Calu3 (cell line): Measurements from ENCODE around the gene CCDC102A. TPM values are rescaled to one million over a fixed set of nuclear protein-coding genes. Genes with fewer than 3 reads are reported as not detected.

Experiments
- BruUV-seq: library from RNA; stranded (reverse); fragments of 400-500 nt; replicated peaks from 2 replicates; lab custom pipeline; 2021; lab: Mats Ljungman, UMichigan
- CTCF ChIA-PET: fragments of 300-600 bp; sonication (Branson Sonifier 250); formaldehyde crosslinking; loops from one replicate; lab custom pipeline; 2022; ENCODE audit warnings: antibody characterized with exemption; lab: Charles Lee
- DNase-seq: peaks from one replicate; pipeline ENCODE4 v3.0.0; 2022
- H3K27ac Mint-ChIP-seq: one replicate; pipeline ENCODE4 v1.8.0; 2022; ENCODE audit warnings: mixed read lengths; ENCODE audit not compliant: unreplicated experiment
- H3K27me3 Mint-ChIP-seq: one replicate; pipeline ENCODE4 v1.8.0; 2022; ENCODE audit warnings: mixed read lengths; ENCODE audit not compliant: unreplicated experiment
- H3K36me3 Mint-ChIP-seq: one replicate; pipeline ENCODE4 v1.8.0; 2022; ENCODE audit warnings: mild to moderate bottlenecking, moderate library complexity, mixed read lengths; ENCODE audit not compliant: insufficient read depth, unreplicated experiment
- H3K4me1 Mint-ChIP-seq: one replicate; pipeline ENCODE4 v1.8.0; 2022; ENCODE audit warnings: mild to moderate bottlenecking, low read depth, mixed read lengths; ENCODE audit not compliant: unreplicated experiment
- H3K4me3 Mint-ChIP-seq: one replicate; pipeline ENCODE4 v1.8.0; 2022; ENCODE audit warnings: mild to moderate bottlenecking, low read depth, moderate library complexity, mixed read lengths; ENCODE audit not compliant: unreplicated experiment
- H3K9me3 Mint-ChIP-seq: one replicate; pipeline ENCODE4 v1.8.0; 2022; ENCODE audit warnings: low read depth, mixed read lengths; ENCODE audit not compliant: unreplicated experiment
- CTCF ChIP-seq: fragments of 200-600 bp; IDR thresholded peaks from one replicate; pipeline ENCODE4 v1.8.0; 2022; ENCODE audit warnings: antibody characterized with exemption; ENCODE audit not compliant: unreplicated experiment
- intact Hi-C: fragments of 100-400 bp; cut with micrococcal nuclease; formaldehyde crosslinking; loops from one replicate; pipeline ENCODE4 v1.10.0; 2022; ENCODE audit not compliant: unreplicated experiment
- total RNA-seq: library from RNA; stranded (reverse); gene quantifications from 2 replicates; pipeline ENCODE4 v1.2.3, GENCODE V29; 2022

Gene CCDC102A
- total RNA-seq, 1 experiment from 2014 or later, result 6.8 TPM

- Mint-ChIP-seq H3K27me3 (peaks cover 33% of the 10 kb centered on the region), H3K9me3 (no peaks in the 10 kb centered on the region), H3K4me1 (peaks cover 57% of the 10 kb centered on the region), H3K36me3 (no peaks in the 10 kb centered on the region), H3K27ac (no peak overlapping the region), H3K4me3 (peak overlapping the region; percentile 35)
- BruUV-seq, result no TSS peak
- no peak for TF ChIP-seq CTCF
- intact Hi-C loops, result no loop called here
- CTCF ChIA-PET, result interaction anchor here (0.6 to 1.4 kb wide), 4 partner anchors 17 to 82 kb away, joined by 3 to 4 read pairs (median 4); partner anchors contain the start of genes CIAPIN1 and COQ9
- no peak for DNase-seq
Measured at GRCh38 chr16:57529391-57530103, 6.8 kb downstream of the CCDC102A start.

GRCh38 chr16:57528499-57529390 lies 7.6 kb downstream of the CCDC102A start:
- peak overlapping the region; percentile 35 for H3K4me3 Mint-ChIP-seq

DNA sequence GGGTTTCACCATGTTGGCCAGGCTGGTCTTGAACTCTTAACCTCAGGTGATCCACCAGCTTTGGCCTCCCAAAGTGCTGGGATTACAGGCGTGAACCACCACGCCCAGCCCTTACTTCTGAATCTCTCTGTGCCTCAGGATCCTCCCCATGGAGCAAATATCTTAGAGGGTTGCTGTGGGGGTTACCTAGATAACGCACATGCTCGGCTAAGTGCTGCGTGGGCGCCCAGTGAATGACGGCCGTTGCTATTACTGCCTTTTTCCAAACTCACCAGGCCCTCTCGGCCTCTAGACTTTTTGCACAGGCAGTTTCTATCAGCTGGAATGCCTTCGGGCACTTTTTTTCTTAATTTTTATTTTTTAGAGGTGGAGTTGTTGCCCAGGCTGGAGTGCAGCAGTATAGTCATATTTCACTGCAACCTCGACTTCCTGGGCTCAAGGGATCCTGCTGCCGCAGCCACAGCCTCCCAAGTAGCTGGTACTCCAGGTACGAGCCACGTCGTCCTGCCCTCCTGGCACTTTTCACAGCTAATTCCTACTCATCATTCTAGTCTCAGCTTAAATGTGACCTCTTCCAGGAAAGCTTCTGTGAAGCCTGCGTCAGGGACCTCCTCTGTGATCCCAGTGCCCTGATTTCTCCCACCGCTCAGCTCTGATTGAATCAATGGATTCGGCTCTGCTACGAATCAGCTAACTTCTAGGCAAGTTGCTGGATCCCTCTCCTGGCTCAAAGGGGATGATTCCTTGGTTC lies 8.6 kb downstream of the CCDC102A start:
- Mint-ChIP-seq H3K4me3 (peak overlapping the region; percentile 35), H3K4me1 (peaks cover 44% of the 10 kb centered on the region), H3K36me3 (no peaks in the 10 kb centered on the region), H3K9me3 (no peaks in the 10 kb centered on the region), H3K27me3 (peaks cover 33% of the 10 kb centered on the region), H3K27ac (no peak overlapping the region)
- TF ChIP-seq CTCF, result no peak
- intact Hi-C loops, result no loop called here
- CTCF ChIA-PET, result interaction anchor here (0.7 to 1.4 kb wide), 3 partner anchors 40 to 81 kb away, joined by 3 to 5 read pairs (median 4); partner anchors contain the start of genes CIAPIN1 and COQ9
- no peak for DNase-seq
- TSS peak; percentile 36 for BruUV-seq

More at GRCh38 chr16:57528499-57529390, 7.6 kb downstream of the CCDC102A start:
- Mint-ChIP-seq H3K36me3 (no peaks in the 10 kb centered on the region), H3K27ac (no peak overlapping the region), H3K4me1 (peaks cover 52% of the 10 kb centered on the region), H3K27me3 (peaks cover 33% of the 10 kb centered on the region), H3K9me3 (no peaks in the 10 kb centered on the region)
- no TSS peak for BruUV-seq
- TF ChIP-seq CTCF, result no peak
- peak; percentile 70 for DNase-seq
- CTCF ChIA-PET, result interaction anchor here (0.9 to 1.4 kb wide), 2 partner anchors 41 to 82 kb away, joined by 3 to 4 read pairs; partner anchors contain the start of genes CIAPIN1 and COQ9
- intact Hi-C loops, result no loop called here

- DNase-seq, result no peak
- TF ChIP-seq CTCF, result no peak
- CTCF ChIA-PET, result interaction anchor here (0.7 kb wide), 1 partner anchor 49 kb away, joined by 5 read pairs; no protein-coding TSS in a partner anchor
- intact Hi-C loops, result no loop called here
- peaks cover 44% of the 10 kb centered on the region for H3K4me1 Mint-ChIP-seq
- no TSS peak for BruUV-seq
- H3K4me3 Mint-ChIP-seq, result no peak overlapping the region
- H3K36me3 Mint-ChIP-seq, result no peaks in the 10 kb centered on the region
- H3K9me3 Mint-ChIP-seq, result no peaks in the 10 kb centered on the region
- no peak overlapping the region for H3K27ac Mint-ChIP-seq
- peaks cover 31% of the 10 kb centered on the region for H3K27me3 Mint-ChIP-seq
Measured at GRCh38 chr16:57527027-57527426, 9.3 kb downstream of the CCDC102A start.
